K562 (cell line): Measurements from ENCODE around the gene MACROD2. TPM values are rescaled to one million over a fixed set of nuclear protein-coding genes. Genes with fewer than 3 reads are reported as not detected.

ENCODE experiments used
- ATAC-seq: fragments of 200-7000 bp; cut with Tn5 transposase; 3 replicates; pipeline ENCODE4 v1.9.1; 2020; ENCODE audit warnings: moderate library complexity
- BruUV-seq: library from RNA; stranded (reverse); fragments of 400-500 nt; replicated peaks from 2 replicates; lab custom pipeline; 2021; lab: Mats Ljungman, UMichigan
- CTCF ChIA-PET: fragments of 300-600 bp; formaldehyde crosslinking; extraction: SDS; loops from one replicate; lab custom pipeline; 2021; ENCODE audit warnings: low intra/inter-chr PET ratio; lab: Yijun Ruan, JAX
- POLR2A ChIA-PET: fragments of 300-600, 350-650 bp; sonication (Branson Sonifier 250); formaldehyde crosslinking; extraction: SDS; loops from one replicate; lab custom pipeline; 2021; ENCODE audit warnings: antibody characterized with exemption, inconsistent platforms; lab: Yijun Ruan, JAX
- DNase-seq, 4 experiments: peaks; one replicate each; pipeline versions ENCODE4 v3.0.0 to v3.0.0-alpha.2; 2011 to 2018; ENCODE audit warnings: low spot score in 3 of 4, mixed read lengths in 3 of 4; ENCODE audit errors: extremely low read depth in 1 of 4
- FAIRE-seq: peaks from 2 replicates; lab custom pipeline; 2011; peaks lifted over from hg19 to GRCh38; lab: Jason Lieb, UNC
- H2AFZ ChIP-seq: 2 replicates; pipeline ENCODE4 v1.6.0; 2011; ENCODE audit warnings: low read depth, low read length, control low read depth, inconsistent platforms
- H3K27ac ChIP-seq: fragments of 200-600 bp; 3 replicates; pipeline ENCODE4 v1.8.0; 2011; ENCODE audit warnings: low read depth, mild to moderate bottlenecking, control low read depth, inconsistent platforms, low read length, moderate library complexity, mixed read lengths; ENCODE audit errors: extremely low read depth
- H3K27me3 ChIP-seq, 2 experiments: fragments of 300-600 bp in 1 of 2; 2 replicates in 1 of 2; 3 replicates in 1 of 2; pipeline versions ENCODE4 v1.6.0 to v1.8.0; 2011; ENCODE audit warnings: inconsistent platforms in 2 of 2, low read length in 2 of 2, mild to moderate bottlenecking in 1 of 2, mixed read lengths in 1 of 2, moderate library complexity in 1 of 2; ENCODE audit not compliant: control insufficient read depth in 2 of 2, insufficient read depth in 2 of 2
- H3K36me3 ChIP-seq: fragments of 300-600 bp; 3 replicates; pipeline ENCODE4 v1.8.0; 2011; ENCODE audit warnings: mild to moderate bottlenecking, low read length, inconsistent platforms; ENCODE audit not compliant: control insufficient read depth, insufficient read depth
- H3K4me1 ChIP-seq, 2 experiments: fragments of 200-600 bp in 1 of 2; replicated peaks in 1 of 2; 2 replicates in 1 of 2; 3 replicates in 1 of 2; pipeline versions ENCODE4 v1.5.1 to v1.8.0; 2011; ENCODE audit warnings: inconsistent platforms in 2 of 2, low read length in 2 of 2, mild to moderate bottlenecking in 1 of 2, mixed read lengths in 1 of 2, moderate library complexity in 1 of 2; ENCODE audit not compliant: control insufficient read depth in 2 of 2, insufficient read depth in 2 of 2
- H3K4me2 ChIP-seq: 2 replicates; pipeline ENCODE4 v1.6.1; 2011; ENCODE audit warnings: low read length, control low read depth, inconsistent platforms, mixed read lengths; ENCODE audit not compliant: insufficient read depth
- H3K4me3 ChIP-seq: fragments of 200-600 bp; sonication (generic), shearing (Covaris generic); 2 replicates; pipeline ENCODE4 v1.5.1; 2016; ENCODE audit warnings: control low read depth, inconsistent platforms
- H3K79me2 ChIP-seq: fragments of 200-600 bp; 3 replicates; pipeline ENCODE4 v1.8.0; 2011; ENCODE audit warnings: low read length, inconsistent platforms; ENCODE audit not compliant: control insufficient read depth, insufficient read depth
- H3K9ac ChIP-seq, 2 experiments: 2 replicates each; pipeline versions ENCODE4 v1.6.0 to v1.6.1; 2011; ENCODE audit warnings: low read depth in 2 of 2, low read length in 2 of 2, control low read depth in 1 of 2, inconsistent platforms in 1 of 2, mild to moderate bottlenecking in 1 of 2, mixed read lengths in 1 of 2; ENCODE audit not compliant: insufficient read depth in 1 of 2
- H3K9me1 ChIP-seq: one replicate; pipeline ENCODE4 v1.6.0; 2011; ENCODE audit warnings: inconsistent platforms, mild to moderate bottlenecking, low read length, moderate library complexity; ENCODE audit not compliant: control insufficient read depth, insufficient read depth
- H3K9me3 ChIP-seq: replicated peaks from 2 replicates; pipeline ENCODE4 v1.5.1; 2011; ENCODE audit warnings: low read depth, low read length, inconsistent platforms; ENCODE audit not compliant: control insufficient read depth, insufficient read depth
- H4K20me1 ChIP-seq: replicated peaks from 2 replicates; pipeline ENCODE4 v1.6.1; 2011; ENCODE audit warnings: low read length, inconsistent platforms, mixed read lengths; ENCODE audit not compliant: control insufficient read depth, insufficient read depth
- CBFB ChIP-seq: sonication (generic); formaldehyde crosslinking; IDR thresholded peaks from 2 replicates; pipeline ENCODE4 v1.4.0; 2020; ENCODE audit warnings: mild to moderate bottlenecking, missing genetic modification reagents
- MCM3 ChIP-seq: fragments of 450-650 bp; IDR thresholded peaks from 2 replicates; pipeline ENCODE4 v1.6.1; 2016
- RBM22 ChIP-seq: fragments of 200-400 bp; formaldehyde crosslinking; IDR thresholded peaks from 2 replicates; pipeline ENCODE4 v1.6.1; 2018; ENCODE audit warnings: low read length, low read depth; ENCODE audit not compliant: poor library complexity, severe bottlenecking
- TAF7 ChIP-seq: fragments of 450-650 bp; IDR thresholded peaks from 2 replicates; pipeline ENCODE4 v1.6.1; 2016; ENCODE audit warnings: missing genetic modification characterization, missing compliant biosample characterization
- ZFPM2 ChIP-seq: fragments of 250-450 bp; sonication (Bioruptor Pico); IDR thresholded peaks from 2 replicates; pipeline ENCODE4 v1.5.1; 2022; ENCODE audit warnings: mild to moderate bottlenecking
- WGBS: fragments of 100-300 bp; shearing (Covaris generic); methylation state at CpG from one replicate; pipeline ENCODE4 v1.1.6; 2016; ENCODE audit warnings: low coverage, mixed read lengths; ENCODE audit not compliant: insufficient coverage; ENCODE audit errors: missing lambda C conversion rate; 5-methylcytosine and 5-hydroxymethylcytosine counted together
- in situ Hi-C: fragments of 300-500 bp; cut with MboI; formaldehyde crosslinking; loops from 4 replicates; pipeline ENCODE4 v1.15.0; 2018; ENCODE audit warnings: inconsistent platforms, mixed read lengths
- intact Hi-C: fragments of 100-400 bp; cut with micrococcal nuclease; formaldehyde crosslinking; loops from 2 replicates; pipeline ENCODE4 v1.14.2; 2022
- polyA plus RNA-seq, 8 experiments: library from polyadenylated mRNA; depleted of rRNA in 4 of 8; stranded (reverse) in 5 of 8; unstranded in 3 of 8; fragments of >200 nt; fragmentation: Nextera tagmentation in 2 of 8; fragmentation: Illumina TruSeq in 1 of 8; extraction: Ambion mirVana in 2 of 8; extraction: Trizol in 1 of 8; gene quantifications; 2 replicates each; pipeline versions ENCODE4 v1.2.1 to v1.2.3, GENCODE V29; 2011 to 2014; ENCODE audit warnings: inconsistent platforms in 1 of 8, missing spikeins in 1 of 8
- total RNA-seq, 7 experiments: library from RNA; depleted of rRNA in 6 of 7; stranded (reverse); fragments of >200 nt in 6 of 7; fragmentation: Illumina TruSeq in 2 of 7; extraction: Trizol in 2 of 7; gene quantifications; 2 replicates each; pipeline versions ENCODE4 v1.2.1 to v1.2.3, GENCODE V29; 2011 to 2021; ENCODE audit warnings: low replicate concordance in 1 of 7
- TF ChIP-seq, protein P1 (sequence below): fragments of 450-650 bp; IDR thresholded peaks from 2 replicates; pipeline ENCODE4 v1.6.1; 2016; ENCODE audit warnings: low read depth

The MACROD2 gene
- total and polyA plus RNA-seq, 9 of the 15 experiments (the other 6 are each of a cell fraction or from before 2014, with no cell fraction given), result not detected

DNA sequence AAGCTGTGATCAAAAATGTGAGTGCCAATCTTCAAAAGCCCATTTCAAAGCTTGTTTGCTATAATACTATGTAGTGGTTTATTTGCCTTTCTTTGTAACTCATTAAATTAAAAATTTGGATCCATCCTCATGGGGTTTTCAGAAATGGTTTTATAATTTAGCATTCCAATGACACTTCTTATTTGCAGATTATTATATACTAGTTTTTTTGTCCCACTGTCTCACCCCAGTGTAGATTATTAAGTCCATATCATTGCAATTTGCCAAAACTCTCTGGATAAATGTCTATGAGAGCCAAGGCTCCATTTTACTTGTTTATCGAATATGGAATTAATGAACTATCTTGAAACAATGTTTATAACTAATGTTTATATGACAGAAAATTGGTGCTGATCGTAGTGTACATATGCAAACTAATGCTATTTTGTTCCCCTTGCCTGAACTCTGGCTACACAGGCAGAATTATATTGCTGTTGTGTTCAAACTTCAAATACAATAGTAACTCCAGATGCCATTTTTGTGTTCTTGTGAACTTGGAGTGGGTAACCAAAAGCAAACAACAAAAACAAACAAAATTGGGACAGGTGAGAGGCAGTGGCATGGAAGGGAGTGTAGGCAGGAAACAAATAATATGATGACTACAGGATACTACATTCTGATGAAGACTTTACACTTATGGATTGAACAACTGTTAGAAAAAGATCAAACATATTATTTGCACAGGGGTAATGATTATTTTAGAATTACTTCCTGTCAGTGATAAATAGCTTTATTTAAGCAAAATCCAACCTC is 649.2 kb downstream of the MACROD2 start:
- intact Hi-C loops, result no loop called here
- in situ Hi-C loops, result no loop called here
- no peaks in the 10 kb centered on the region for H4K20me1 ChIP-seq
- H3K9me3 ChIP-seq, result no peaks in the 10 kb centered on the region
- H3K27me3 ChIP-seq, result no peaks in the 10 kb centered on the region
- no peak overlapping the region for H2AFZ ChIP-seq
- no peak overlapping the region for H3K9ac ChIP-seq
- H3K27ac ChIP-seq, result no peak overlapping the region
- ATAC-seq, result no peak
- WGBS, result 0% methylated on average over 2 of the region's 2 CpGs
- no peaks in the 10 kb centered on the region for H3K79me2 ChIP-seq
- BruUV-seq, result no TSS peak
- no peak for FAIRE-seq
- CTCF ChIA-PET, result no interaction called here
- H3K36me3 ChIP-seq, result no peaks in the 10 kb centered on the region
- H3K9me1 ChIP-seq, result no peaks in the 10 kb centered on the region
- H3K4me1 ChIP-seq, result no peaks in the 10 kb centered on the region
- no peak overlapping the region for H3K4me2 ChIP-seq
- POLR2A ChIA-PET, result interaction anchor here (0.6 kb wide), 1 partner anchor 433 kb away, joined by 4 read pairs; no protein-coding TSS in a partner anchor
- DNase-seq, result no peak
- H3K4me3 ChIP-seq, result no peak overlapping the region
- TF ChIP-seq CBFB (CRISPR knock-in tag) (no peak), MCM3 (no peak), ZFPM2 (CRISPR knock-in tag) (no peak), RBM22 (no peak), TAF7 (tag) (no peak)
- TF ChIP-seq, protein P1, sequence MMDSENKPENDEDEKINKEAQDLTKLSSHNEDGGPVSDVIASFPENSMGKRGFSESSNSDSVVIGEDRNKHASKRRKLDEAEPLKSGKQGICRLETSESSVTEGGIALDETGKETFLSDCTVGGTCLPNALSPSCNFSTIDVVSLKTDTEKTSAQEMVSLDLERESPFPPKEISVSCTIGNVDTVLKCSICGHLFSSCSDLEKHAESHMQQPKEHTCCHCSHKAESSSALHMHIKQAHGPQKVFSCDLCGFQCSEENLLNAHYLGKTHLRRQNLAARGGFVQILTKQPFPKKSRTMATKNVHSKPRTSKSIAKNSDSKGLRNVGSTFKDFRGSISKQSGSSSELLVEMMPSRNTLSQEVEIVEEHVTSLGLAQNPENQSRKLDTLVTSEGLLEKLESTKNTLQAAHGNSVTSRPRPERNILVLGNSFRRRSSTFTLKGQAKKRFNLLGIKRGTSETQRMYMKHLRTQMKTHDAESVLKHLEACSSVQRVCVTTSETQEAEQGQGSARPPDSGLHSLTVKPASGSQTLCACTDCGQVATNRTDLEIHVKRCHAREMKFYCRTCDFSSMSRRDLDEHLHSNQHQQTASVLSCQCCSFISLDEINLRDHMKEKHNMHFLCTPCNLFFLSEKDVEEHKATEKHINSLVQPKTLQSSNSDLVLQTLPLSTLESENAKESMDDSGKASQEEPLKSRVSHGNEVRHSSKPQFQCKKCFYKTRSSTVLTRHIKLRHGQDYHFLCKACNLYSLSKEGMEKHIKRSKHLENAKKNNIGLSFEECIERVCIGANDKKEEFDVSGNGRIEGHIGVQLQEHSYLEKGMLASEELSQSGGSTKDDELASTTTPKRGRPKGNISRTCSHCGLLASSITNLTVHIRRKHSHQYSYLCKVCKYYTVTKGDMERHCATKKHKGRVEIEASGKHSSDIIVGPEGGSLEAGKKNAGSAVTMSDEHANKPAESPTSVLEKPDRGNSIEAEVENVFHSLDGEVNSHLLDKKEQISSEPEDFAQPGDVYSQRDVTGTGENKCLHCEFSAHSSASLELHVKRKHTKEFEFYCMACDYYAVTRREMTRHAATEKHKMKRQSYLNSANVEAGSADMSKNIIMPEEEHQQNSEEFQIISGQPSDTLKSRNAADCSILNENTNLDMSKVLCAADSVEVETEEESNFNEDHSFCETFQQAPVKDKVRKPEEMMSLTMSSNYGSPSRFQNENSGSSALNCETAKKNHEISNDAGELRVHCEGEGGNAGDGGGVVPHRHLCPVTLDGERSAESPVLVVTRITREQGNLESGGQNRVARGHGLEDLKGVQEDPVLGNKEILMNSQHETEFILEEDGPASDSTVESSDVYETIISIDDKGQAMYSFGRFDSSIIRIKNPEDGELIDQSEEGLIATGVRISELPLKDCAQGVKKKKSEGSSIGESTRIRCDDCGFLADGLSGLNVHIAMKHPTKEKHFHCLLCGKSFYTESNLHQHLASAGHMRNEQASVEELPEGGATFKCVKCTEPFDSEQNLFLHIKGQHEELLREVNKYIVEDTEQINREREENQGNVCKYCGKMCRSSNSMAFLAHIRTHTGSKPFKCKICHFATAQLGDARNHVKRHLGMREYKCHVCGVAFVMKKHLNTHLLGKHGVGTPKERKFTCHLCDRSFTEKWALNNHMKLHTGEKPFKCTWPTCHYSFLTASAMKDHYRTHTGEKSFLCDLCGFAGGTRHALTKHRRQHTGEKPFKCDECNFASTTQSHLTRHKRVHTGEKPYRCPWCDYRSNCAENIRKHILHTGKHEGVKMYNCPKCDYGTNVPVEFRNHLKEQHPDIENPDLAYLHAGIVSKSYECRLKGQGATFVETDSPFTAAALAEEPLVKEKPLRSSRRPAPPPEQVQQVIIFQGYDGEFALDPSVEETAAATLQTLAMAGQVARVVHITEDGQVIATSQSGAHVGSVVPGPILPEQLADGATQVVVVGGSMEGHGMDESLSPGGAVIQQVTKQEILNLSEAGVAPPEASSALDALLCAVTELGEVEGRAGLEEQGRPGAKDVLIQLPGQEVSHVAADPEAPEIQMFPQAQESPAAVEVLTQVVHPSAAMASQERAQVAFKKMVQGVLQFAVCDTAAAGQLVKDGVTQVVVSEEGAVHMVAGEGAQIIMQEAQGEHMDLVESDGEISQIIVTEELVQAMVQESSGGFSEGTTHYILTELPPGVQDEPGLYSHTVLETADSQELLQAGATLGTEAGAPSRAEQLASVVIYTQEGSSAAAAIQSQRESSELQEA, result no peak
